ENCODE measurements around the gene MAP3K10. TPM values are rescaled to one million over a fixed set of nuclear protein-coding genes. Genes with fewer than 3 reads are reported as not detected.

The MAP3K10 gene
- total and polyA plus RNA-seq, 2 of the 4 experiments (the other 2 are of a cell fraction), result 1.8 to 5.5 TPM

DNA sequence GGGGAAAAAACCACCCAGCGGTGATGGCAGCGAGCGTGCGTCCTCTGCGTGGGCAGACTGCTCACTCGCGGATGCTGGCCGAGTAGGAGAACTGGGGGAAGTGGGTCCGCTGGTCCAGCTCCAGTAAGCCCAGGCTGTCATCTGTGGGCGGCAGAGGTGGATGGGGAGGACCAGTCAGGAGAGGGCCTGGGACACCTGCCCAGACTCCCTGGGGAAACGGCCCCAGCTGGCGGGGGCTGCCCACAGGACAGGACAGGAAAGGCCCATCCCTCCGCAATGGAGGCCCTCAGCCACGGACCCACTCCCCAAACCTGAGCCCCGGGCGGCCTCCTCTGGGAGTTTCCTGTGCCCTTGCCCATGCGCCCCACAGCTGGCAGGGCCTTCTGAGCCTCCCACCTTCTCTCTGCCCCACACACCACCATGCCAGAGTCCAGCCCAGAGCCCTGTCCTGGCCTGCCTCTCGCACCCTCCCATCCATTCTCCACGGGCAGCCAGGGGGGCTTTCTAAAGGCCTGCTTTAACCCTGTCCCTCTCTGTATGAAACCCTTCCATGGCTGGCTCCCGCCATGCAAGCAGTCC is 42.7 kb downstream of the MAP3K10 start:
- Histone ChIP-seq H3K27me3 (ENCODE audit: control insufficient read depth, insufficient read depth, low read length) (no peaks in the 10 kb centered on the region), H4K91ac (ENCODE audit: insufficient read depth, low read depth, low read length) (no peak overlapping the region), H3K36me3 (ENCODE audit: control insufficient read depth, insufficient read depth, low read length) (peaks cover 44% of the 10 kb centered on the region), H3K14ac (replicated peaks; ENCODE audit: low read depth, low read length) (no peak overlapping the region), H3K4ac (ENCODE audit: low read depth, low read length) (no peak overlapping the region), H4K8ac (ENCODE audit: low read depth in 2 of 2, low read length in 2 of 2) (no peak overlapping the region), H3K9me3 (ENCODE audit: control insufficient read depth, insufficient read depth, low read length) (no peaks in the 10 kb centered on the region), H3K9ac (ENCODE audit: low read depth, low read length) (no peak overlapping the region), H3K9me1 (ENCODE audit: insufficient read depth, low read length) (peaks cover 13% of the 10 kb centered on the region), H4K5ac (ENCODE audit: low read depth, low read length) (no peak overlapping the region), H3K79me1 (ENCODE audit: low read depth in 1 of 2, low read length in 2 of 2) (peaks cover 4 to 10% of the 10 kb centered on the region in 2 experiments; a peak in 1 of 4 replicates), H3K56ac (ENCODE audit: extremely low read depth, insufficient read depth, low read length) (no peak overlapping the region), H3K23ac (ENCODE audit: low read depth, low read length) (no peak overlapping the region), H2AFZ (replicated peaks; ENCODE audit: low read length, poor library complexity) (no peak overlapping the region), H2BK120ac (ENCODE audit: low read depth, low read length) (no peak overlapping the region), H2BK5ac (ENCODE audit: low read depth, low read length, poor library complexity, severe bottlenecking) (no peak overlapping the region), H3K4me3 (ENCODE audit: insufficient read depth, low read depth, low read length) (no peak overlapping the region), H3K4me2 (ENCODE audit: low read depth, low read length) (no peak overlapping the region), H3K27ac (ENCODE audit: insufficient read depth, low read length) (no peak overlapping the region), H2AK9ac (replicated peaks; ENCODE audit: low read depth, low read length, poor library complexity) (peak overlapping the region; percentile 42), H2BK20ac (ENCODE audit: low read depth, low read length) (no peak overlapping the region), H2AK5ac (ENCODE audit: low read depth, low read length) (no peak overlapping the region), H4K20me1 (ENCODE audit: insufficient read depth, low read length) (no peaks in the 10 kb centered on the region; the same call in 1 of the 2 replicates), H3K18ac (ENCODE audit: low read depth, low read length) (no peak overlapping the region), H3K4me1 (ENCODE audit: control insufficient read depth, insufficient read depth, low read length) (peaks cover 11% of the 10 kb centered on the region), H2BK15ac (ENCODE audit: low read depth, low read length) (no peak overlapping the region)
- no peak for TF ChIP-seq NFE2L2 (IDR thresholded peaks at IDR 0.05; ENCODE audit: low read depth, low read length)
- TF ChIP-seq, protein P1, sequence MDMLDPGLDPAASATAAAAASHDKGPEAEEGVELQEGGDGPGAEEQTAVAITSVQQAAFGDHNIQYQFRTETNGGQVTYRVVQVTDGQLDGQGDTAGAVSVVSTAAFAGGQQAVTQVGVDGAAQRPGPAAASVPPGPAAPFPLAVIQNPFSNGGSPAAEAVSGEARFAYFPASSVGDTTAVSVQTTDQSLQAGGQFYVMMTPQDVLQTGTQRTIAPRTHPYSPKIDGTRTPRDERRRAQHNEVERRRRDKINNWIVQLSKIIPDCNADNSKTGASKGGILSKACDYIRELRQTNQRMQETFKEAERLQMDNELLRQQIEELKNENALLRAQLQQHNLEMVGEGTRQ (IDR thresholded peaks at IDR 0.05; ENCODE audit: low read depth, low read length), result no peak
- no peak for TF ChIP-seq CEBPB (IDR thresholded peaks at IDR 0.05; ENCODE audit: low read depth, low read length)
- TF ChIP-seq BHLHE40 (IDR thresholded peaks at IDR 0.05; ENCODE audit: low read depth, low read length), result no peak
- BruUV-seq (replicated peaks), result no TSS peak
- dilution Hi-C loops (cut with HindIII; ENCODE audit: low sequenced_read_pairs, unreplicated experiment) (no loop called here), intact Hi-C loops (cut with micrococcal nuclease) (no loop called here), in situ Hi-C loops (cut with MboI; ENCODE audit: low sequenced_read_pairs) (no loop called here)
- ChIA-PET CTCF (no interaction called here), POLR2A (ENCODE audit: unreplicated experiment) (no interaction called here)
- DNase-seq (no peak), ATAC-seq (ENCODE audit: low read depth) (no peak)
- WGBS, 2 experiments (ENCODE audit: extremely low coverage in 2 of 2, insufficient read length in 1 of 2), result 100% methylated on average over 4 of the region's 20 CpGs; no CpG with 5 or more reads in 1 of the 2 experiments
